Measurements from ENCODE around the gene SUPT5H.
"Not testable (repeated sequence)": the region's sequence is repeated elsewhere in the genome, so short reads cannot be mapped to it uniquely, and the experiment has no call there.

The SUPT5H gene

DNA sequence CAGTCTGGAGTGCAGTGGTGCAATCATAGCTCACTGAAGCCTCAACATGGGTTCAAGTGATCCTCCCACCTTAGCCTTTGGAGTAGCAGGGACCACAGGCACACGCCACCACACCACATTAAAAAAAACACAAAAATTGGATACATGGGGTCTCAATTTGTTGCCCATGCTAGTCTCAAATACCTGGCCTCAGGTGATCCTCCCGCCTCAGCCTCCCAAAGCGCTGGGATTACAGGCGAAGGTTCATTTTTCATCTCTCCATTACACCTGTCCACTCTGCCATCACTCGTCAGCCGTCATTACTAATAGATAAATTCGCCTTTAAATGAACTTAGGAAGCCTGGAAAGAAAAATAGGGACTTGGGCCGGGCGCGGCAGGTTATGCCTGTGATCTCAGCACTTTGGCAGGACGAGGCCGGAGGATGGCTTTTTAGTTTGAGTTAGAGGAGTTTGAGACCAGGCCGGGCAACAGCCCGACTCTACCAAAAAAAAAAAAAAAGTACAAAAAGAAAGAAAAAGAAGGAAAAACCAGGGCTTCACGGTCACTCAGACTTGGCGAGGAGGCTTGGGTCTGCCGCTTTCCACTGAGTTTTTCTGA, 685 bp upstream of the SUPT5H start:
- TF ChIP-seq CTCF (IDR thresholded peaks at IDR 0.05) = no peak
- peak overlapping the region; percentile 67 to 100 for H3K4me3 ChIP-seq
- peaks cover 0 to 48% (median 33%) of the 10 kb centered on the region in 4 donors for H3K4me1 ChIP-seq
- peak overlapping the region; percentile 86 to 87 for H3K27ac ChIP-seq
- intact Hi-C loops (cut with DNase I; ENCODE audit: low total_unique reads) = loop anchor here (5.0 kb wide), 1 partner anchor 88 kb away; the partner anchor contains the start of gene EID2B
- H3K9me3 ChIP-seq = no peaks in the 10 kb centered on the region
- peaks cover 0 to 9% (median 0%) of the 10 kb centered on the region in 3 donors for H3K36me3 ChIP-seq
- no peak for DNase-seq
- no peaks in the 10 kb centered on the region for H3K27me3 ChIP-seq

GRCh38 chr19:39446365-39447084, 1.1 kb downstream of the SUPT5H start:
- H3K27ac ChIP-seq = peak overlapping the region; percentile 86 to 87
- H3K27me3 ChIP-seq = no peaks in the 10 kb centered on the region
- H3K36me3 ChIP-seq = peaks cover 0 to 11% (median 0%) of the 10 kb centered on the region in 3 donors
- no peak for DNase-seq
- H3K9me3 ChIP-seq = no peaks in the 10 kb centered on the region
- peaks cover 0 to 53% (median 36%) of the 10 kb centered on the region in 4 donors for H3K4me1 ChIP-seq
- no peak for TF ChIP-seq CTCF (IDR thresholded peaks at IDR 0.05)
- peak overlapping the region; percentile 67 to 100 for H3K4me3 ChIP-seq
- intact Hi-C loops (cut with DNase I; ENCODE audit: low total_unique reads) = loop anchor here (2.0 kb wide), 1 partner anchor 34 kb away; the partner anchor contains the start of gene TIMM50

DNA sequence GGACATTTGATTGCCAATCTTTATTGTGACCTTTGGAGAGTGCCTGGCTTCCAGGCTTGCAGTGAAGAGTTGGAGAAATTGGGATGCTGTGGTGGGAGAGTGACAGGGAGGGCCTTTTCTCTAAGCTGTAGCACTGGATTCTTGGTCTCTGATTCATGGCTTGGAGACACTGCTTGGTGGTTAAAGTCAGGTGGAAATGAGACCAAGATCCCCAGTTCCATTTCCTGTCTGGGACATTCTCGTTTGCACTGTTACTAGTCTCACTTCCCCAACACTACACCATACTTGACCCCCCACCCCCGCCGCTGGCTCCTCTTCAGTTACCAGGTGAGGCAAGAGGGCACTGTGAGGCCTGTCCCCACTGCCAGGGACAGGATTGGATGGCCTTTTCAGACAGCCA, 2.9 kb downstream of the SUPT5H start:
- Histone ChIP-seq H3K4me1 (peaks cover 0 to 53% (median 36%) of the 10 kb centered on the region in 4 donors), H3K27me3 (no peaks in the 10 kb centered on the region), H3K27ac (no peak overlapping the region), H3K9me3 (no peaks in the 10 kb centered on the region), H3K36me3 (peaks cover under 1 to 26% (median 1%) of the 10 kb centered on the region in 3 donors), H3K4me3 (no peak overlapping the region)
- intact Hi-C loops (cut with DNase I; ENCODE audit: low total_unique reads) = no loop called here
- no peak for DNase-seq
- TF ChIP-seq CTCF (IDR thresholded peaks at IDR 0.05) = no peak

- intact Hi-C loops (cut with DNase I; ENCODE audit: low total_unique reads) = no loop called here
- no peak for TF ChIP-seq CTCF (IDR thresholded peaks at IDR 0.05)
These were observed 3.9 kb downstream of the SUPT5H start for GRCh38 chr19:39449116-39449797.

GRCh38 chr19:39451257-39451656, 5.9 kb downstream of the SUPT5H start:
- Histone ChIP-seq H3K4me1 (peaks cover 0 to 41% (median 30%) of the 10 kb centered on the region in 4 donors), H3K36me3 (peaks cover 16 to 53% (median 19%) of the 10 kb centered on the region in 3 donors)
- H3K9me3 ChIP-seq; H3K4me3 ChIP-seq; DNase-seq; intact Hi-C loops (cut with DNase I; ENCODE audit: low total_unique reads); H3K27me3 ChIP-seq; H3K27ac ChIP-seq: not testable (repeated sequence)

More at GRCh38 chr19:39449116-39449797, 3.9 kb downstream of the SUPT5H start:
- Histone ChIP-seq H3K27me3 (no peaks in the 10 kb centered on the region), H3K27ac (no peak overlapping the region), H3K36me3 (peaks cover 7 to 36% (median 11%) of the 10 kb centered on the region in 3 donors), H3K4me1 (peaks cover 0 to 49% (median 36%) of the 10 kb centered on the region in 4 donors), H3K9me3 (no peaks in the 10 kb centered on the region), H3K4me3 (no peak overlapping the region)
- DNase-seq = no peak
